GM21786 (cell line): Measurements from ENCODE around the gene HS3ST4.

ENCODE experiments used
- ATAC-seq: cut with Tn5 transposase; IDR thresholded peaks from one replicate; pipeline ENCODE4 v1.9.1; 2021; ENCODE audit not compliant: unreplicated experiment

The HS3ST4 gene

DNA sequence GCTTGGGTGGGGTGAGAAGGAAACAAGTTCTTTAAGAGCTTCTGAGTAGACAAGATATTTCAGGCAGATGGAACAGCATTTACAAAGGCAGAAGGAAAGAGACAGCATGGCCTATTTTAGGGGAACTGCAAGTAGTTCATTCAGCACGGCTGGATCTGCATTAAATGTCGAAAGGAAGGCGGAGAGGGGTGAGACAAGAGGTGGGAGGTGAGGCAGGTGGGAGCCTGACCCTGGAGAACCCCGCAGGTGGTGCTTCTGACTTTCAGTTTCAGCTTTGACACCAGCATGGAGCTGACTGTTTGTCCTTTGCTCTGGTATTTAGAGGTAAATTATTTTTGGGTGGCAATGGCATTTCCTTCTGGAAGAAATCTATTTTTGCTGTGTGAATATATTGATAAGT lies 194.8 kb downstream of the HS3ST4 start:
- no peak for ATAC-seq

DNA sequence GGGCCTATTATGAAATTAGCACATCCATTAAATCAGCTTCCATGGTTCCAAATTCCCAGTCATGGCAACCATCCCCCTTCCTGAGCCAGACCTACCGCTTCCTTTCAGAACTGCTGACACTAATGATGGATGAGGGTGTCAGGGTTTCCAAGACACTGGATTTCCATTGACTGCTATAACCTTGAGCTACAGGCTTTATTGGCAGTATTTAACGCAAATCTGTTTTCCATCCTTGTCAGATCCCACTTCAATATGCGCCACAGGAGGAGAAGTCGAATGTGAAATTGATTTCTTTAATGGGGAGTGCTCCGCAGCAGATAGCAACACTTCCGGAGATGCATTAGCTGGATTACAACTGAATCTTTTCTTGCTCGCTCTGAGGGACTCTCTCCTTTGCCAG lies 197.1 kb downstream of the HS3ST4 start:
- ATAC-seq = no peak

DNA sequence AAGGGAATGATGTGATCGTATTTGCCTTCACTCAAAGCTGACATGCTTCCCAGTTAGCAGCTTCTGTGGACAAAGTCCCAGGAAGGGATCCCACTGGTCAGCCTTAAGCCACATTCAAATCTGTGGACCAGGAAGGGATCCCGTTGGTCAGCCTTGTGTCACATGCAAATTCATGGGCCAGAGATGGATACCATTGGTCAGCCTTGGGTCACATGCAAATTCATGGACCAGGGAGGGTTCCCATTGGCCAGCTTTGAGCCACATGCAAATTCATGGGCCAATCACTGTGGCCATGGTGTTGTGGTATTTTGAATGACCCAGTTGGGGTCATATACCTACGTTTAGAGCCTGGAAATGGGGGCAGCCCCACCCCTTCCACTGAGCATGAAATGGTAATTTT lies 201.6 kb downstream of the HS3ST4 start:
- no peak for ATAC-seq

DNA sequence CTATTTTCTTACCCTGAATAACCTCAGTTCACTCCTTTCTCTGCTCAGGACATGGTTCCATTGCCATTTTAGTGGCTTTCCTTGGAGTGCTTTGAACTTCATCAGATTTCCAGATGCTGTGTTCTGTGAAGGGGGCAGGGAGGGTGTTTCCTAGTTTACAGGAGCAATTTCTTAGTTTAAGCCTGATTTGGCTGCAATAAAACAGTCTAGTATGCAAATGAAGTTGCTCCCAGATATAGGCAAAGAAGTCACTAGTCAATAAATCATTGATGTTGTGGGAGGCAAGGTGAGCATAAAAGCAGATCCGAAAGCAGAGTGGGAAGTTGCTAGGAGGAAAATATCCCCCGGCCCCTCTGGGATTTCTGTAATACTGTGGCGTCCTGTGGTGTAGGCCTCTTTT lies 202.3 kb downstream of the HS3ST4 start:
- no peak for ATAC-seq

DNA sequence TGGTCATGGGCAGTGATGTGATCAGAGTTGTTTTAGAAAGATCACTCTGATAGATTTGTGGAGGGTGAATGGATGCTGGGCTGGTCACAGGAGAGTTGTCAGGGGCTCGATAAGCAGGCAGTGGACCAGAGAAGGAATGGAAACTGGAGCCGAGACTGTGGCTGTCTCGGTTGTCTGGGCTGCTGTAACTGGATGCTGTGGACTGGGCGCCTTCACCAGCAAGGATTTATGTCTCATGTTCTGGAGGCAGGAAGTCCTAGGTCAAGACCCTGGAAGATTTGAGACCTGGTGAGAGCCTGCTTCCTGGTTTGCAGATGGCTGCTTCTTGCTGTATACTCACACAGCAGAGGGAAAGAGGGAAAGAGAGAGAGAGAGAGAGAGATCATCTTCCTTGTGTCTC lies 203.6 kb downstream of the HS3ST4 start:
- no peak for ATAC-seq

DNA sequence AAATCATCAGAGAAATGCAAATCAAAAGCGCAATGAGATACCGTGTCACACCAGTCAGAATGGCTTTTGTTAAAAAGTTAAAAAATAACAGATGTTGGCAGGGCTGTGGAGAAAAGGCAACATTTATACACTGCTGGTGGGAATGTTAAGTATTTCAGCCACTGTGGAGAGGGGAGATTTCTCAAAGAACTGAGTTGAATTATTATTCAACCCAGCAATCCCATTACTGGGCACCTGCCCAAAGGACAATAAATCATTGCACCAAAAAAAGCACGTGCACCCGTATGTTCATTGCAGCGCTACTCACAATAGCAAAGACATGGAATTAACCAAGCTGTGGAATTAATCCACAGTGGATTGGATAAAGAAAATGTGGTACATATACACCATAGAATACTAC lies 204.7 kb downstream of the HS3ST4 start:
- no peak for ATAC-seq

DNA sequence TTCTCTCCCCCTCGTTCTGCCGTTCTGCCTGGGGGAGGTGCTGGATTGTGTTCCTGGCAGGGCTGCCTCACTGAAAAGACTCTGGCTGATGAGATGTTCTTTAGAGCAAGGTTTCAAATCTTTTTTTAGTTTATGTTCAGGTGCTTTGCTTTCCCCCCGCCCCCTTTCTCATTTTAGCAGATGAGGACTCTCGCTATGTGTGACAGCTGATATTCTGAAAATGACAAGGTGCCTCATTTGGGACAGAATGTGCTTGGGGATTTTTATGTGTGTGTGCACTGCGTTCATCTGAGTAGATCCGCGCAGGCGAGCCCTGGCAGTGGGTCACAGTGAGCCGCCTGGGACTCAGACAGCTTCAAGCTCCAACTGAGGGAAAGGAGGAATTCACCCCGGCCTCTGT lies 205.9 kb downstream of the HS3ST4 start:
- ATAC-seq = no peak

DNA sequence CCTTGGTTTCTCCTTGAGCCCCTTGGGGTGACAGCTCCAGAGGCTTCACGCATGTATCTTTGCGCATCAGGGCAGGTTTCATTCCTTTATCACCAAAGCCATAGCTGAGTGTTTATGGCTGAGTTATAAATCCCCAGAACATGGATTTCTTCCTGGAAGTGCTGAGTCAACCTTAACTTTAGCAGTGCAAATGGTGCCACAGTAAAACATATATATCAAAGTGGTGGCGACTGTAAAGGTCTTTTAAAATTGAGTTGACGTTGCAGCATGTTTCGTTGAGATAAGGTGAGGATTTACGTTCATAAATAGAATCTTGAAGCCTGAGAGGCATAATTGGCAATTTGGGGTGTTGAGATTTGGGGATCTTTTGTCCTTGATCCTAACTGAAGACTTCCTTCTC lies 214.1 kb downstream of the HS3ST4 start:
- ATAC-seq = no peak

DNA sequence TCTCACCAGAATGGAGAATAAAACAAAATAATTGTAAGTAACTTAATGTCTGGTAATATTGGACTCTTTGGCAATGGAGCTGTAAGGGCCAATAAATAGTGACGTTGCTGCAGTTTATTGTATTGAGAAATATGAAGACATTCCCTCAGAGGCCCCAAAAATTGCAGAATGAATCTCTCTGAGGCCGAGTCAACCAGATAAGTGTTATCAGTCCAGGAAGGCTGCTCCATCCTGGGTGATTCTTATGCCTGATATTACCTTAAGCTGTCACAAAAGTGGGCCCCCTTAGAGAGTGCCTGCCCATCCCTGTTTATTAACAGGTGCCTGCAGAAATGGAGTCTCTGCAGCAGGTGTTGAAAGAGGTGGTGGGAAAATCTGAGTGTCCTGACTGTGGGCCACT lies 219.2 kb downstream of the HS3ST4 start:
- no peak for ATAC-seq

DNA sequence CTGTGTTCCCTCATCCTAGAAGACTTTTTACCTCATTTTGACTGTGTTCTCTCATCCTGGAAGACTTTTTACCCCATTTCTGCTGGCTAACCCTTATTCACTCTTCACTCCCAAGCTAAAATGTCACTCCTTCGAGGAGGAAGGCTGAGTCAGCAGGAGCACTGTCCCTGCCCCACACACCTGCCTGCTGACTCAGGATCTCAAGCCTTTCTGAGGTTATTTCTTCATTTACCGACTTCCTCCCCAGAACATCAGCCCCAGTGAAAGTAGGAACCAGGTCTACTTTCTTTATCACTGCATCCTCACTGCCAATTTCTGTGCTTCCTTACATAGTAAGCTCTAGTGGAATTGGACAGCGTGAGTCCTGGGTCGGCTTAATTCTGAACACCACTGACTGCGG lies 220.6 kb downstream of the HS3ST4 start:
- ATAC-seq = no peak

DNA sequence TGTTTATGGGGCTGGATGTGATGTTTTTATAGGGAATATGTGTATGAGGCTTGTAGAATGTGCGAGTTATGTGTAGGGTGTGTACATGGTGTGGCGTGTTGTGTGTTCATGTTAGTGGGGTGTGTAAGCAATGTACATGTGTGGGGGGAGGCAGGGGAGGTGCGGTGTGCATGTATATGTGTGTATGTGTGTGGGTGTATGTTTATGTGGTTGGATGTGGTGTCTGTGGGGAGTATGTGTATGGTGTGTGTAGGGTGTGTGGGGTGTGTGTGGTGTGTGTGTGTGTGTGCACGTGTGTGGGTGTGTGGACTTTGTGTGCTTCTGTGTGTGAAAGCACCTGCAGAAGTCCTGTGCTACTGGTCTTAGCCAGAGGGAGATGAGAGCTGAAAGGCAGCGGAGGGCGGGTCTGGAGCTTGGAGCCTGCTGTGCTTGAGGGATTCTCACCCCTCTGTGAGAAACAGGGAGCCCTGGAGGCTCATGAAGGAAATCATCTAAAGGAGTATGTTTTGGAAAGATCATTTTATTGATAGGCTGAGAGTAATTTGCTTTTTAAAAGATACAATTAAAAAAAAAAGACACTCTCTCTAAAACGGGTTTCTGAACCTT lies 222.7 kb downstream of the HS3ST4 start:
- ATAC-seq = no peak

DNA sequence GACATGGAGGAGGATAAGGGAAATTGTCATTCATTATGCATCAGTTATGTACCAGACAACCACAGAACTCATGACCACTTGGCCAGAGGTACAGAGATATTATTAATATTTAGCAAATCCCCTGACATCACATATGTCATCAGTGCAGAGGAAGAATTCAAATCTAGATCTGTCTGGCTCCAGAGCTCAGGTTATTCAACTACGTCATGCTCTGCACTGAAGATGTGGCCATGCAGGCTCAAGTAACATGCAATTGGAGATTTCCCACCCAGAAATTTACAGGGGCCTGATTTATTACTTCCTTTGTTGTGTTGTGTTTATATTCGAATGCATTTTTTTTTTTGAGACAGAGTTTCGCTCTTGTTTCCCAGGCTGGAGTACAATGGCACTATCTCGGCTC lies 224.3 kb downstream of the HS3ST4 start:
- ATAC-seq = no peak

DNA sequence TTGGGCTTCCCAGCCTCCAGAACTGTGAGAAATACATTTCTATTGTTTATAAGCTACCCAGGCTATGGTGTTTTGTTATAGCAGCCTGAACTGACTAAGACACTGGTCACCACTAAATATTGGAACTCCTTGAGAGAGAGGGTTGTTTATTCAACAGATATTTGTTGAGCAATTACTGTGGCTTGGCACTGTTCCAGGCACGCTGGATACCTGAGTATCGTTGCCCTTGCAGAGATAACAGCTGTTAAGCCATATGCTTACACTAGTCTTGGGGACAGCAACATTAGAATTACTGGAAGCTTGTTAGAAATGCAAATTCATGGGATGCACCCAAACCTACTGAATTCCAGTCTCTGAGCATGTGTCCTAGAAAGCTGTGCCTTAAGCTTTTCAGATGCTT lies 230.7 kb downstream of the HS3ST4 start:
- no peak for ATAC-seq

DNA sequence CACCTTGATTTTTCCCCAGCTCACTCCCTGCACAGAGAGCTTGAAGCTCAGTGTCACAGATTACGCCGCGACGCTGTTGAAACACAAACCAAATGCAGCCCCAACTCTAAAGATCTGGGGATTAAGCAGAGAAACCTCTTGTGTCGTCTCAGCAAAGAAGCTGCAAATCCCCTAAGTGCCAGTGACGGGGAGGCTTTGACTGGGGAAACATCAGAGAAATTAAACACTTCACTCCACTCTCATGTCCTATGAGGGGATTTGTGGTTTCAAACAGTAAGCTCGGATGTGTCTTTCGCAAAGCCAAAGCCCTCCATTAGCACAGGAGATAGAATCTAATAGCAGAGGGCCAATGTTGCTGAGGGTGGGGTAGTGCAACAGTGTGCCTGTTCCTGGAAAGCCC lies 233.7 kb downstream of the HS3ST4 start:
- no peak for ATAC-seq

DNA sequence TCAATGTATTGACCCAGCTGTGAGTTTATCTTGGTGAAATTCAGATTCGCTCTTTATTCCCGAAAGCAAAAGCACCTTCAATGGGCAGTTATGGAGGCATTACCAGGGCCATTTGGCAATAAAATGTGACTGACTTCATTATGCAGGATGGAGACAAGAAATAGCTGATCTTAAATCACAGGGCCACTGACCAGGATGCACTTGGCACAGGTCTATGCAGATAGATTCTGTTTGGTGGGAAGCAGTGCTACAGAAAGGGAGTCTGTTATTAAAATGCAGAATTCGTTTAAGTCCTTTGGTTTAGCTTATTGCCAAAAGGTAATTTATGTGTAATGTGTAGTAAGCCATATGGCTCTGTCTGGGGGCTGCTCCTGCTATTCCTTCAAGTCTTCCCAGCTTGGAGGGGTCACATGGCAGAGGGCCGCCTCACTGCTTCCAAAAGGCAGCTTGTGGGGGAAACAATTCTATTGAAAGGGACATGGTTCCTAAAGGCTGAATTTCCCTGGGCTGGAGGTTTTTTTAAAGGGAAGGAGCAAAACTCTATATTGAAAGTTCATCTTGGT lies 239.8 kb downstream of the HS3ST4 start:
- no peak for ATAC-seq

DNA sequence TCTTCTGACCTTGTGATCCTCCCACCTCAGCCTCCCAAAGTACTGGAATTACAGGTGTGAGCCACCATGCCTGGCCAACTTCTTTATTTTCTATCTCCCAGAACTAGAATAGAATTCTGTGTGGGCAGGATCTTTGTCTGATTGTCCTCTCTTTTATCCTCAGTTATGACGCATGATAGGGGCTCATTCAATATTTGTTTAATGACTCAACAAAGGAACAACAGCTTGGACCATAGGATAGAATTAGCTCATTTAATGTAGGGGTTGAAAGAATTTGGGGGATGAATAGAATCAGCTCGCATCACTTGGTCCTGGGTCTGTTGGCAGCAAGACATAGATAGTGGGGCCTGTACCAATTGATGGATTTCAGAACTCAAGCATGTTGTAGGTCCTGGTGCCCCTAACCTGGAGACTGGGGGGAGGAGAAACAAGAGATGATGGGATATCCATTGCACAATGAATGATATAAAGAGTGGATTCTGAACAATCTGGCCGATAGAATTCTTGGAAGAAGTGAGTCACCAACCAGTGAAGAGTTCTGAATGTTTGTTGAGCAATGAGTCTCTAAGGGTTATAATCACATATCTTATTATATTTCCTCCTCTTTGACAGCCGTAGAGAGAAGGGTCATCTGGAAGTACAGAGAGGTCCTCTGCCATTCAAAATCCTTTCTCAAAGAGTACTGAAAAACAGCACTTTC lies 250.2 kb downstream of the HS3ST4 start:
- ATAC-seq = no peak

DNA sequence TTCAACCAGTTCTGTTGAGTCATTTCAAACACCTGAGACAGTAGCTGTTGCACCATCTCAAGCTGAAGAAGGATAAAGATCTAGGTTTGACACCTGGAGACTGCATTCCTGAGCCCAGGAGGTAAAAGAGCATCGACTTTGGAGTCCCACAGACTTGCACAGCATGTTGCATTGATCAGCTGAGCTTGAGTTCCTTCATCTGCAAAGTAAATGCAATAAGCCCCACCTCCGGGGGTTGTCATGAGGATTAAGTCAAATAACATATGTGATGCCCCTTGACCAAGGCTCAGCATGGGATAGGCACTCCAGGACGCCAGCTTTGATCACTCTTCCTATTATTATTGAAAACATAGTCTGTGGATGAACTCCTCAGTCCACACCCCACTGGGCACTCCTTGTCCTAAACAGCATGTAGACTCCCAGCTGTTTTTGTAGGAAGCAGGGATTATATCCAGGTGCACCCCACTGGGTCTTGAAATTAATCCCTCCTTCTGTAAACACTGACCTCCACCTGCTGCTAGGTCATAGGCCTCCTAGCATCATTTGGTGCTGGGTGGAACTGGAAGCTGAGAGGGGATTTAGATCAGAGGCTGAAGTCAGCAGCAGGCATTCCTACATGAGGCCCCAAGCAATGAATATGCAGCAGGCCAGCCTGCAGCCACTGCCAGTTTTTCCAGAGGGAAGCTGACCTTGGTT lies 259.0 kb downstream of the HS3ST4 start:
- ATAC-seq = no peak

DNA sequence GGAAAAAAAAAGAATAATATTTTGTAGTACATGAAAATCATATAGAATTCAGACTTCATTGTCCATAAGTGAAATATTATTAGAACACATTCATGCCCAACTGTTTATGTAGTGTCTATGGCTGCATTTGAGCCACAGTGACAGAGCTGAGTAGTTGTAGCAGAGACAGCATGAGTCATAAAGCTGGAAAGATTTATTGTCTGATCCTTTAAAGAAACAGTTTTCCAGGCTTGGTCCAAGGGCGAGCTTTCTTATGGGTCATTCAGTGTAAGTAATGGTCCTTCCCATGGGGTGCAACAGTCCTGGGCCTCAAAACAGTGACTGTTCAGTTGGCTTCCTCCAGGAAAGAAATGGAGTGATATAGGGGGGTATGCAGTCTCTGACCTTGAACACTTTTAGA lies 260.2 kb downstream of the HS3ST4 start:
- ATAC-seq = no peak

DNA sequence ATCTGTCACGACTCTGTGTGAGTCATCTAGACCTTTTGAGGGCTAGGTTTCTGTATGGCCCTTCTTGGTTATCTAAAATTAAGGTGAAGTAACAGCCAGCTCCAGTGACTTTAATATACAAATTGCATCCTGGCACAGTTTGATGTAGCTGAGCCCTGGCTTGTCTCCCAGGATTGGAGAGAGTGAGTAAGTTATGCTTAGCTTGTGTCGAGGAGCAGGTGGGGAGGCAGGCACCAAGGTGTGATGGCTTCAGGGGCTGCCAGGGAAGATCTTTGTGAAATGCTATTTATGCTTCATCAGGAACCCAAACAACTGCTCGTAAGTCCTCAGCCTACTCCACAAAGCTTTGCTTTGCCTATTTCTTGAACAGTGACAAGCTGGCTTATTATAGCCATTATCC lies 261.2 kb downstream of the HS3ST4 start:
- ATAC-seq = no peak

DNA sequence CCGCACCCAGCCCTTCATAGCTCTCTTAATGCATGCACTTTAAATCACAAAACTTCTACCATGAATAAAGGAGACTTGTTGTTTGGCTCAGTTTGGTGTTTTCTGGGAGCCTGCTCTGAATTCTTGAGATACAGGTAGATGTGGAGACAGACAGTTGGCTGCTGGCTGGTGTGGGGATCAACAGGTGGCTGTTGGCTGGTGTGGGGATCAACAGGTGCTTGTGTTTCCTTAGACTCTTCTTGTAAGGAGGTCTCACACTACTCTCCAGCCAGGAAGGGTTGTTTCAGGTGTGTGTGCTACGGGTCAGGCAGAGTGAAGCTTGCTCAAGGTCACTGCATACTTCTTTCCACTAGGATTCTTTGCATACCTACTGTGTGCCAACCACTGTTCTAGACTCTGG lies 265.9 kb downstream of the HS3ST4 start:
- no peak for ATAC-seq

DNA sequence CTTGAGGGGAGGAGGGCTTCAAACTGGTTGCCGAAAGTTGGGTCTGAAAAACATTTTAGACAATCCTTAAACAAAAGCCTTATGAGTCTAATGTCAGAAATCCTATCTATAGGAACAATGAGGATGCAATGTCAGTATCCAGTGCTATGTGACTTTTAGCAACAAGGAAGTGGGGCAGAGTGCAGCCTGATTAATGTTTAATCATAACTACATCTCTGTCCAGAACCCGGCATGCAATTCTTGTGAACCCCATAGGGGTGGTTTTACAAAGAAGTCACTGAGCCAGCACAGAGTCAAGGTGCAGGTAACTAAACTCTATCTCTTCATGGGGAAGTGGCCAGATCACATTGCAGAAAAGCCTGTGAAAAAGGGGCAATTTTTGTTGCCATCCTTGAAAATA lies 267.5 kb downstream of the HS3ST4 start:
- ATAC-seq = no peak
